Tibial nerve (tissue), 4 donors: ENCODE results near the gene SEMA4G. TPM values are rescaled to one million over a fixed set of nuclear protein-coding genes. Genes with fewer than 3 reads are reported as not detected.

Experiments
- DNase-seq, 2 donors: peaks; one replicate each; pipeline ENCODE4 v3.0.0-alpha.2; 2019; ENCODE audit warnings: low spot score in 2 of 2
- H3K27ac ChIP-seq, 4 donors: fragments of 200-600 bp; sonication (generic) in 3 of 4; one replicate each; pipeline ENCODE4 v1.5.1; 2017 to 2019; ENCODE audit warnings: mild to moderate bottlenecking in 1 of 4
- H3K27me3 ChIP-seq, 2 donors: fragments of 200-600 bp; sonication (generic) in 1 of 2; one replicate each; pipeline versions ENCODE4 v1.5.1 to v1.6.0; 2017 to 2019
- H3K36me3 ChIP-seq, 3 donors: fragments of 200-600 bp; sonication (generic); one replicate each; pipeline ENCODE4 v1.5.1; 2018 to 2019
- H3K4me1 ChIP-seq, 4 donors: fragments of 200-600 bp; sonication (generic) in 3 of 4; one replicate each; pipeline ENCODE4 v1.5.1; 2017 to 2019
- H3K4me3 ChIP-seq, 4 donors: fragments of 200-600 bp; sonication (generic) in 3 of 4; one replicate each; pipeline ENCODE4 v1.5.1; 2017 to 2019; ENCODE audit warnings: mild to moderate bottlenecking in 1 of 4, moderate library complexity in 1 of 4
- H3K9me3 ChIP-seq, 4 donors: fragments of 200-600 bp; sonication (generic) in 3 of 4; one replicate each; pipeline ENCODE4 v1.5.1; 2017 to 2019
- CTCF ChIP-seq, 5 experiments: fragments of 200-600 bp in 3 of 5; fragments of 450-650 bp in 2 of 5; sonication (generic) in 3 of 5; IDR thresholded peaks; one replicate each; pipeline ENCODE4 v1.5.1; 2016 to 2019; ENCODE audit warnings: antibody characterized with exemption in 5 of 5, mild to moderate bottlenecking in 3 of 5, moderate library complexity in 2 of 5
- EP300 ChIP-seq, 2 donors: sonication (generic); formaldehyde crosslinking; IDR thresholded peaks; one replicate each; pipeline ENCODE4 v1.6.1; 2017; ENCODE audit warnings: antibody characterized with exemption in 2 of 2, mild to moderate bottlenecking in 1 of 2
- POLR2A ChIP-seq, 2 donors: fragments of 450-650 bp; IDR thresholded peaks; one replicate each; pipeline ENCODE4 v1.6.1; 2017; ENCODE audit warnings: antibody characterized with exemption in 2 of 2, mild to moderate bottlenecking in 2 of 2, moderate library complexity in 2 of 2
- WGBS, 2 donors: methylation state at CpG; one replicate each; pipeline ENCODE4 v1.1.5; 2018; 5-methylcytosine and 5-hydroxymethylcytosine counted together
- total RNA-seq, 4 donors: library from RNA; depleted of rRNA; stranded (reverse); fragments of >200 nt; gene quantifications; one replicate each; pipeline ENCODE4 v1.1.0, GENCODE V29; 2016

Gene SEMA4G
- total RNA-seq, 4 donors from 2014 or later, result 3.1 to 9.2 (median 5.3) TPM

DNA sequence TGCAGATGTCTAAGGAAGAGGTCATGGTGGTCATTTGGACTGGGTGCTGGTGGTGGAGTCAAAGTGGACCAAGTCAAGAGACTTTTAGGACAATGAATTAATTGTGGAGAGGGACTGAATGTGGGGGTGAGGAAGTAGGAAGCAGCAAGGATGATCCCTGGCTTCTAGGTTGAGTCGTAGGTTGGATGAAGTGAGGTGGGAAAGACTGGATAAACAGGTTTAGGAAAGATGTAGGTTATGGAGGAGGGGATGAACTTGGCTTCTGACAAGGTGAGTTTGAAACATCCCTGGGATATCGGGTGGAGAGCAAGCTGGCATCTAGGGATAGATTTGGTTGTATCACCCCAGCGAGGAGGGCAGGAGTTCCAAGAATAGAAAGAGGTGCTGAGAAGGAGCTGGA is 7.6 kb downstream of the SEMA4G start:
- 85 to 87% methylated on average over 3 of the region's 3 CpGs for WGBS, 2 donors
- Histone ChIP-seq H3K9me3 (no peaks in the 10 kb centered on the region), H3K36me3 (peaks cover 0 to 61% (median 0%) of the 10 kb centered on the region in 3 donors), H3K4me1 (peaks cover 0 to 3% (median 0%) of the 10 kb centered on the region in 4 donors), H3K4me3 (no peak overlapping the region), H3K27ac (no peak overlapping the region), H3K27me3 (no peaks in the 10 kb centered on the region)
- DNase-seq, result no peak
- TF ChIP-seq POLR2A (IDR thresholded peaks at IDR 0.05), result no peak

DNA sequence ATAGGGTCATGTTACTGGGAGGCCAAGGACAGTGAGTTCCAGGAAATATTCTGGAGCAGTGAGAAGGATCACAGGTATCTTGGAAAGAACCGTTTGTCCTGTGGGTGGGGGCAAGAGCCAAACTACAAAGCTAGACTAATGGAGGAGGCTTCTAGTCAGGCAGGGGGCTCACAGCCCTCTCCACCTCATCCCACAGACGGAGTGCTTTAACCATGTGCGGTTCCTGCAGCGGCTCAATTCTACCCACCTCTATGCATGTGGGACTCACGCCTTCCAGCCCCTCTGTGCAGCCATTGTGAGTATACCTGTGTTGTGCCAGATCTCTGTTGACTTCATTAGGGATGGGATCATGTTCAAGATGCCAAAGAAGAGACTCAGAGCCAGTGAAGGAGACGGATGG is 8.1 kb downstream of the SEMA4G start:
- WGBS, 2 donors, result 82 to 83% methylated on average over 6 of the region's 6 CpGs
- peaks cover 0 to 67% (median 0%) of the 10 kb centered on the region in 3 donors for H3K36me3 ChIP-seq
- H3K4me3 ChIP-seq, result no peak overlapping the region
- no peaks in the 10 kb centered on the region for H3K27me3 ChIP-seq
- no peaks in the 10 kb centered on the region for H3K4me1 ChIP-seq
- DNase-seq, result no peak
- H3K27ac ChIP-seq, result no peak overlapping the region
- TF ChIP-seq CTCF (IDR thresholded peaks at IDR 0.05) (no peak), POLR2A (IDR thresholded peaks at IDR 0.05) (no peak), EP300 (IDR thresholded peaks at IDR 0.05) (no peak)
- no peaks in the 10 kb centered on the region for H3K9me3 ChIP-seq

- H3K36me3 ChIP-seq, result peaks cover 0 to 72% (median 0%) of the 10 kb centered on the region in 3 donors
- H3K27me3 ChIP-seq, result no peaks in the 10 kb centered on the region
- no peak overlapping the region for H3K4me3 ChIP-seq
- no peaks in the 10 kb centered on the region for H3K9me3 ChIP-seq
- no peaks in the 10 kb centered on the region for H3K4me1 ChIP-seq
- 89 to 90% methylated on average over 13 of the region's 13 CpGs for WGBS, 2 donors
- DNase-seq, result no peak
- TF ChIP-seq POLR2A (IDR thresholded peaks at IDR 0.05) (no peak), CTCF (IDR thresholded peaks at IDR 0.05) (no peak), EP300 (IDR thresholded peaks at IDR 0.05) (no peak)
- no peak overlapping the region for H3K27ac ChIP-seq
These were observed 9.0 kb downstream of the SEMA4G start for GRCh38 chr10:100978121-100978900.

DNA sequence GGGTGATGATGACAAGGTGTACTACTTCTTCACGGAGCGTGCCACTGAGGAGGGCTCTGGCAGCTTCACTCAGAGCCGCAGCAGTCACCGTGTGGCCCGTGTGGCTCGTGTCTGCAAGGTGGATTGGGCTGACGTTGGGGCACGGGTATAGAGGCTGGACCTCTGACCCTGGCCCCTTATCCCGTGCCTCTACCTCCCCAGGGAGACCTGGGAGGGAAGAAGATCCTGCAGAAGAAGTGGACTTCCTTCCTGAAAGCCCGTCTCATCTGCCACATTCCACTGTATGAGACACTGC is 9.5 kb downstream of the SEMA4G start:
- H3K4me1 ChIP-seq, result no peaks in the 10 kb centered on the region
- H3K36me3 ChIP-seq, result peaks cover 0 to 76% (median 0%) of the 10 kb centered on the region in 3 donors
- H3K4me3 ChIP-seq, result no peak overlapping the region
- H3K27me3 ChIP-seq, result no peaks in the 10 kb centered on the region
- no peaks in the 10 kb centered on the region for H3K9me3 ChIP-seq
- no peak for DNase-seq
- H3K27ac ChIP-seq, result no peak overlapping the region
- TF ChIP-seq CTCF (IDR thresholded peaks at IDR 0.05) (no peak), EP300 (IDR thresholded peaks at IDR 0.05) (no peak), POLR2A (IDR thresholded peaks at IDR 0.05) (no peak)
- 78 to 81% methylated on average over 10 of the region's 10 CpGs for WGBS, 2 donors

DNA sequence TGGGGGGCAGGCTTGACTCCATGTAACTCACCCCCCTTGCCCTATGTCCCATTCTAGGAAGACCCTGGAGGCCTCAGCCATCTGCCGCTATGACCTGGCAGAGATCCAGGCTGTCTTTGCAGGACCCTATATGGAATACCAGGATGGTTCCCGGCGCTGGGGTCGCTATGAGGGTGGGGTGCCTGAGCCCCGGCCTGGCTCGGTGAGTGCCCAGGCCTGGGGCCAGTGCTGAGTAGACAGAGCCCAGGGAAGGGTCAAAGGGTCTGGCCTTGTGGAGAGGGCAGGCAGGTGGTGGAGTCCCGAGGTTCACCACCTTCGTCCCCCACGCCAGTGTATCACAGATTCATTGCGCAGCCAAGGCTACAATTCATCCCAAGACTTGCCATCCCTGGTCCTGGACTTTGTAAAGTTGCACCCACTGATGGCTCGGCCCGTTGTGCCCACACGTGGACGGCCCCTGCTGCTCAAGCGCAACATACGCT is 10.5 kb downstream of the SEMA4G start:
- Histone ChIP-seq H3K4me3 (no peak overlapping the region), H3K4me1 (peaks cover 0 to 5% (median 0%) of the 10 kb centered on the region in 4 donors), H3K36me3 (peaks cover 0 to 86% (median 0%) of the 10 kb centered on the region in 3 donors), H3K9me3 (no peaks in the 10 kb centered on the region), H3K27ac (no peak overlapping the region), H3K27me3 (no peaks in the 10 kb centered on the region)
- 79 to 94% methylated on average over 11 to 16 of the region's 16 CpGs for WGBS, 2 donors
- TF ChIP-seq CTCF (IDR thresholded peaks at IDR 0.05), result no peak
- TF ChIP-seq EP300 (IDR thresholded peaks at IDR 0.05), result no peak
- TF ChIP-seq POLR2A (IDR thresholded peaks at IDR 0.05), result no peak
- DNase-seq, result no peak
